ENCODE measurements around the gene ENAH.

- TF ChIP-seq CTCF (IDR thresholded peaks at IDR 0.05) (no peak), POLR2A (IDR thresholded peaks at IDR 0.05) (no peak)
Observed at GRCh38 chr1:225498549-225499136, 154.3 kb downstream of the ENAH start.

Measured in esophagus squamous epithelium (tissue), 4 donors.